ENCODE data around the gene CORIN. TPM values are rescaled to one million over a fixed set of nuclear protein-coding genes. Genes with fewer than 3 reads are reported as not detected.

Gene CORIN
- total and polyA plus RNA-seq, 2 experiments from 2014 or later: not detected

GRCh38 chr4:47598896-47599295 is 239.0 kb downstream of the CORIN start:
- no peak overlapping the region for H3K4me2 ChIP-seq
- no peak for TF ChIP-seq REST (IDR thresholded peaks at IDR 0.05; ENCODE audit: unreplicated experiment)
- no peak for TF ChIP-seq NANOG (IDR thresholded peaks at IDR 0.05; ENCODE audit: borderline replicate concordance)
- TF ChIP-seq POLR2AphosphoS5 (IDR thresholded peaks at IDR 0.05; ENCODE audit: low read depth): no peak
- no peak for TF ChIP-seq CREB1 (CRISPR knock-in tag; IDR thresholded peaks at IDR 0.05; ENCODE audit: low read depth)
- TF ChIP-seq ZNF114 (CRISPR knock-in tag; IDR thresholded peaks at IDR 0.05): no peak
- no peaks in the 10 kb centered on the region for H3K79me2 ChIP-seq (replicated peaks; ENCODE audit: insufficient read depth)
- H3K27ac Mint-ChIP-seq: no peak overlapping the region
- no peak for DNase-seq (ENCODE audit: low spot score)
- no peaks in the 10 kb centered on the region for H3K36me3 ChIP-seq (ENCODE audit: insufficient read depth)
- no peaks in the 10 kb centered on the region for H3K9me2 ChIP-seq (ENCODE audit: insufficient read depth)
- H3K4me3 Mint-ChIP-seq: no peak overlapping the region
- H3K9me3 Mint-ChIP-seq: no peaks in the 10 kb centered on the region
- no peaks in the 10 kb centered on the region for H3F3A ChIP-seq (replicated peaks; ENCODE audit: low read depth)
- H3K4me1 ChIP-seq (ENCODE audit: insufficient read depth): no peaks in the 10 kb centered on the region
- no peak for ATAC-seq
- H3K27me3 Mint-ChIP-seq (ENCODE audit: insufficient read depth, low read depth, poor library complexity): peaks cover 3% of the 10 kb centered on the region
- H4K20me1 ChIP-seq (replicated peaks; ENCODE audit: insufficient read depth): no peaks in the 10 kb centered on the region
- H2AFZ ChIP-seq: no peak overlapping the region
- no peaks in the 10 kb centered on the region for H3K27me3 ChIP-seq (ENCODE audit: insufficient read depth)
- no peak overlapping the region for H3K27ac ChIP-seq (ENCODE audit: low read depth)
- H3K36me3 Mint-ChIP-seq (ENCODE audit: low read depth): no peaks in the 10 kb centered on the region
- no peak overlapping the region for H3K4me3 ChIP-seq
- H3K4me1 Mint-ChIP-seq: no peaks in the 10 kb centered on the region

GRCh38 chr4:47598320-47598719 is 239.5 kb downstream of the CORIN start:
- Histone ChIP-seq H3F3A (replicated peaks; ENCODE audit: low read depth) (no peaks in the 10 kb centered on the region), H3K4me3 (no peak overlapping the region), H3K4me2 (no peak overlapping the region), H4K20me1 (replicated peaks; ENCODE audit: insufficient read depth) (no peaks in the 10 kb centered on the region), H3K27ac (ENCODE audit: low read depth) (no peak overlapping the region), H3K79me2 (replicated peaks; ENCODE audit: insufficient read depth) (no peaks in the 10 kb centered on the region), H3K4me1 (ENCODE audit: insufficient read depth) (no peaks in the 10 kb centered on the region), H3K9me2 (ENCODE audit: insufficient read depth) (no peaks in the 10 kb centered on the region), H2AFZ (no peak overlapping the region), H3K27me3 (ENCODE audit: insufficient read depth) (no peaks in the 10 kb centered on the region), H3K36me3 (ENCODE audit: insufficient read depth) (no peaks in the 10 kb centered on the region)
- no peak overlapping the region for H3K27ac Mint-ChIP-seq
- ATAC-seq: no peak
- DNase-seq (ENCODE audit: low spot score): no peak
- peaks cover 3% of the 10 kb centered on the region for H3K27me3 Mint-ChIP-seq (ENCODE audit: insufficient read depth, low read depth, poor library complexity)
- no peaks in the 10 kb centered on the region for H3K36me3 Mint-ChIP-seq (ENCODE audit: low read depth)
- TF ChIP-seq EZH2phosphoT487 (IDR thresholded peaks at IDR 0.05; ENCODE audit: unreplicated experiment): no peak
- H3K9me3 Mint-ChIP-seq: no peaks in the 10 kb centered on the region
- no peak overlapping the region for H3K4me3 Mint-ChIP-seq
- H3K4me1 Mint-ChIP-seq: no peaks in the 10 kb centered on the region

- no peaks in the 10 kb centered on the region for H3K79me2 ChIP-seq (replicated peaks; ENCODE audit: insufficient read depth)
- H3K27ac ChIP-seq (ENCODE audit: low read depth): no peak overlapping the region
- no peaks in the 10 kb centered on the region for H3K36me3 ChIP-seq (ENCODE audit: insufficient read depth)
- H3K27me3 ChIP-seq (ENCODE audit: insufficient read depth): no peaks in the 10 kb centered on the region
- Mint-ChIP-seq H3K36me3 (ENCODE audit: low read depth) (no peaks in the 10 kb centered on the region), H3K27me3 (ENCODE audit: insufficient read depth, low read depth, poor library complexity) (no peaks in the 10 kb centered on the region), H3K4me1 (no peaks in the 10 kb centered on the region), H3K9me3 (no peaks in the 10 kb centered on the region), H3K27ac (no peak overlapping the region), H3K4me3 (no peak overlapping the region)
- no peaks in the 10 kb centered on the region for H3K9me2 ChIP-seq (ENCODE audit: insufficient read depth)
- no peaks in the 10 kb centered on the region for H3F3A ChIP-seq (replicated peaks; ENCODE audit: low read depth)
- H3K4me2 ChIP-seq: no peak overlapping the region
- H3K4me3 ChIP-seq: no peak overlapping the region
- no peaks in the 10 kb centered on the region for H4K20me1 ChIP-seq (replicated peaks; ENCODE audit: insufficient read depth)
- ATAC-seq (no peak), DNase-seq (ENCODE audit: low spot score) (no peak)
- no peak overlapping the region for H2AFZ ChIP-seq
- H3K4me1 ChIP-seq (ENCODE audit: insufficient read depth): no peaks in the 10 kb centered on the region
- TF ChIP-seq REST (IDR thresholded peaks at IDR 0.05; ENCODE audit: unreplicated experiment): no peak
- no peak for TF ChIP-seq CTCF (conservative IDR thresholded peaks at IDR 0.05; ENCODE audit: low read depth in 2 of 2)
- no peak for TF ChIP-seq NANOG (IDR thresholded peaks at IDR 0.05; ENCODE audit: borderline replicate concordance)
- no peak for TF ChIP-seq EZH2phosphoT487 (IDR thresholded peaks at IDR 0.05; ENCODE audit: unreplicated experiment)
- no peak for TF ChIP-seq CREB1 (CRISPR knock-in tag; IDR thresholded peaks at IDR 0.05; ENCODE audit: low read depth)
Observed at GRCh38 chr4:47597696-47598095, 240.2 kb downstream of the CORIN start.

Data from GM23338 (cell line).